Urothelium cell line (cell line): Measurements from ENCODE around the gene FNBP1L.
A peak's percentile ranks its signal among the peaks of the same experiment; 100 is the strongest.

Experiments used
- DNase-seq: peaks from one replicate; pipeline ENCODE4 v3.0.0; 2011; ENCODE audit warnings: low spot score, mixed read lengths
- FAIRE-seq: peaks from 2 replicates; lab custom pipeline; 2011; peaks lifted over from hg19 to GRCh38; lab: Jason Lieb, UNC

FNBP1L gene

GRCh38 chr1:93483606-93484005, 35.7 kb downstream of the FNBP1L start:
- no peak for DNase-seq
- no peak for FAIRE-seq

GRCh38 chr1:93488207-93488606, 40.3 kb downstream of the FNBP1L start:
- no peak for DNase-seq
- no peak for FAIRE-seq

GRCh38 chr1:93489756-93490155, 41.8 kb downstream of the FNBP1L start:
- no peak for FAIRE-seq
- DNase-seq = no peak

- DNase-seq (no peak), FAIRE-seq (no peak)
These were observed 42.4 kb downstream of the FNBP1L start for GRCh38 chr1:93490357-93490756.

GRCh38 chr1:93495911-93496310, 48.0 kb downstream of the FNBP1L start:
- no peak for DNase-seq
- no peak for FAIRE-seq

GRCh38 chr1:93496520-93496919, 48.6 kb downstream of the FNBP1L start:
- FAIRE-seq = no peak
- no peak for DNase-seq

GRCh38 chr1:93499075-93499474, 51.2 kb downstream of the FNBP1L start:
- FAIRE-seq = no peak

GRCh38 chr1:93499533-93499932, 51.6 kb downstream of the FNBP1L start:
- DNase-seq (no peak), FAIRE-seq (no peak)

More at GRCh38 chr1:93499075-93499474, 51.2 kb downstream of the FNBP1L start:
- DNase-seq = no peak

GRCh38 chr1:93500275-93500674, 52.4 kb downstream of the FNBP1L start:
- FAIRE-seq (no peak), DNase-seq (no peak)

GRCh38 chr1:93501399-93501798, 53.5 kb downstream of the FNBP1L start:
- DNase-seq = no peak
- FAIRE-seq = no peak

- DNase-seq (no peak), FAIRE-seq (no peak)
These were observed 54.0 kb downstream of the FNBP1L start for GRCh38 chr1:93501829-93502369.

GRCh38 chr1:93502571-93502970, 54.7 kb downstream of the FNBP1L start:
- FAIRE-seq = no peak

GRCh38 chr1:93503163-93503562, 55.2 kb downstream of the FNBP1L start:
- DNase-seq = no peak
- no peak for FAIRE-seq

More at GRCh38 chr1:93502571-93502970, 54.7 kb downstream of the FNBP1L start:
- no peak for DNase-seq

- DNase-seq = no peak
These were observed 55.9 kb downstream of the FNBP1L start for GRCh38 chr1:93503816-93504215.

GRCh38 chr1:93504247-93505033, 56.5 kb downstream of the FNBP1L start:
- no peak for DNase-seq
- no peak for FAIRE-seq

More at GRCh38 chr1:93503816-93504215, 55.9 kb downstream of the FNBP1L start:
- FAIRE-seq = no peak

GRCh38 chr1:93506126-93506525, 58.2 kb downstream of the FNBP1L start:
- DNase-seq (no peak), FAIRE-seq (no peak)

- FAIRE-seq = no peak
- no peak for DNase-seq
These were observed 68.2 kb downstream of the FNBP1L start for GRCh38 chr1:93516164-93516563.

- DNase-seq (no peak), FAIRE-seq (no peak)
These were observed 70.6 kb downstream of the FNBP1L start for GRCh38 chr1:93518516-93518915.

- no peak for FAIRE-seq
- peak; percentile 5 for DNase-seq
These were observed 71.4 kb downstream of the FNBP1L start for GRCh38 chr1:93519199-93519829.

GRCh38 chr1:93521618-93522017, 73.7 kb downstream of the FNBP1L start:
- FAIRE-seq = no peak
- DNase-seq = no peak

GRCh38 chr1:93522721-93523120, 74.8 kb downstream of the FNBP1L start:
- no peak for DNase-seq
- FAIRE-seq = no peak

GRCh38 chr1:93525431-93525830, 77.5 kb downstream of the FNBP1L start:
- no peak for DNase-seq
- no peak for FAIRE-seq
